Medulla oblongata (tissue), 1 donor: ENCODE results near the gene SPHK1.
A peak's percentile ranks its signal among the peaks of the same experiment; 100 is the strongest.

ENCODE experiments used
- DNase-seq: peaks from one replicate; pipeline ENCODE4 v3.0.0-alpha.2; 2015; ENCODE audit errors: extremely low spot score

The SPHK1 gene

GRCh38 chr17:76384987-76385891 lies 830 bp downstream of the SPHK1 start:
- no peak for DNase-seq

GRCh38 chr17:76385892-76386786 lies 1.7 kb downstream of the SPHK1 start:
- DNase-seq, result peak; percentile 60

GRCh38 chr17:76386966-76387765 lies 2.8 kb downstream of the SPHK1 start:
- DNase-seq, result no peak

- no peak for DNase-seq
Measured at GRCh38 chr17:76388966-76389888, 4.8 kb downstream of the SPHK1 start.

- DNase-seq, result no peak
Measured at GRCh38 chr17:76390003-76390421, 5.6 kb downstream of the SPHK1 start.

DNA sequence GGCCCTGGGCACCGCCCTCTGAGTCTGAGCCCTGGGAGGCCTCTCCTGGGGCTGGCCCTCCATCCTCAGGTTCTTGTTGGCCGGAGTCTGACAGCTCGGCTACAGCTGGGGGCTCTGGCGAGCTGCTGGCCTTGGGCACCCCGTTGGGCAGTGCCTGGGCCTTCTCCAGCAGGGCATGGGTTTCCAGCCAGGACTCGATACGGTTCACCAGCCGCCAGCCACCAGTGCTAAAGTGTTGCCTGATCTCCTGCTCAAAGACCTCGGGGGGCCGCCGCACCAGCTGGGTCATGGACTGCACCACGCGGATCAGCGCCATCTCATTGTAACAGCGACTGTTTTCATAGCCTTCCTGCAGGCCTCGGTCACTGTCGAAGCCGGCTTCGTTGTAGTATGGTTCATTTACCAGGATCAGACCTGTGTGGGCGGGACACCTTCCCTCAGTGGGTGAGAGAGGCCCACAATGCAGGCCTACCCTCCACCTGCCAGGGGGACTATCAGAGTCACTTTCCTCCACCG lies 6.8 kb downstream of the SPHK1 start:
- DNase-seq, result no peak

- DNase-seq, result no peak
Measured at GRCh38 chr17:76394166-76394565, 9.8 kb downstream of the SPHK1 start.

DNA sequence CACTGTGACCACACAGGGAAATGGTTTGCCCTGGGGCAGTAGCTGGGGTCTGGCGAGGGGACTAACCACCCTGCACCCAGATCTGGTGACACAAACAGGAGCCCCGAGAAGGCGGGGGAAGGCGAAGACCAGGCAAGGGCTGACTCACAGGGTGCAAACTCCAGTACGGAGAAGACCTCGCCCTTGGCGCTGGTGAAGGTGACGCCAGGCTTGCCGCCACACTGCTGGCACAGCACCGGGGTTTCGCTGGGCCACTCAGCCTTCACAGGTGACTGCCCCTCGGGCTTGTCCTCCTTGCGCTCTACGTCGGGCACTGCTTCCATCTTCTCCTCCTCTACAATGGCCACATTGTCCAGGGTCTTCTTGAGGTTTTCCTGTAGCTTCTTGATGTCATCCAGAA lies 11.6 kb downstream of the SPHK1 start:
- DNase-seq, result no peak

DNA sequence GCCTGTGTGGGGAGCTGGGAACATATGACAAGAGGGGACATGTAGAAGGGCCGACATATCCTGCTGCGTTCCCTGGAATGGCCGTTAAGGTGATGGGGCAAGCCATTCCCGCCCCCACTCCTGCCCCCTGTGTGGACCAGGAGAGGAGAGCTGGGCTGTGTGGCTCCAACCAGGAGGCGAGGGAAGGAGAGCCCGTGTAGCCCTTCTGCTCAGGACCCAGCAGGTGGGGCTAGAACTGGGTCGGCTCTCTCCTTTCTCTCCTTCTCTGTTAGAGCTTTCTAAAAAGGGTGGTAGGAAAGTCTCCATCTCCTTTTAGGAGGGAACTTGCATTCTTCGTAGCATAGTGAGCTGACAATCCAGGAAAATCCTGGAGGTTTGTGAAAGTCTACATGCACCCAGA lies 12.8 kb downstream of the SPHK1 start:
- DNase-seq, result no peak

DNA sequence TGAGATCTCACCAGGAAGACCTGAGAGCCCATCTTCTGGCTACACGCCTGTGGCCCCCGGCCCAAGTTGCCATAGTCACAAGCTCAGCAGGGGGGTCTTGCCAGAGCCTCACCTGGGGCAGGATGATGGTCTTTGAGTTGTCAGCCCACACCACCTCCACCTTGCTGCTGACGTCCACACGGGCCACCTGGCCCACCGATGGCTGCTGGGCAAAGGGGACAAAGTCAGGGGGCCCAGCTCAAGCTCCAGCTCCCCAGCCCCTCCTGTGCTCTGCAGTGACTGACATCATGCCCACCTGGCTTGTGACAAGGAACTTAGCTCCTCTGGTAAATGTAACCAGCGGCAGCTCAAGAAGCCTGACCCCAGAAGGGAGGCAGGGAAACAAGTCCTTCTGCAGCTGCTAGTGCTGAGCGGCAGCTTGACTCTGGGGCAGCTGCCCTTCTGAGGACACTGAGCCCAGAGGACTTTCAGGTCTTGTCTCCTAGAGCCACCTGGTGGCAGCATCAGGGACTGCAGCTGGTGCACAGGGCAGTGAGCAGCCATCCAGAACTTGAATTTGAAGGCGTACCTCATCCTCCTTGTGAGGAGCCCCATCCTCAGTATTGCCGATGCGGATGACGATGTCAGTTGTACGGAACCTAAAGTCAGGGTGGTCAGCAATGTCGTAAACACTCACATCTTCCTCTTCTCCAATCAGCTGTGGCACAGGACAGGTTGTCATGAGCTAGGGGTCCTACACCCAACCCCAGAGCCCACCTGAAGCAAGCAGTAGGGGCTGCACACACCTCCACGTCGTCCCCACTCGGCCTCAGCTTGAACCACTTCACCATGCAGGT lies 13.5 kb downstream of the SPHK1 start:
- DNase-seq, result peak; percentile 95

DNA sequence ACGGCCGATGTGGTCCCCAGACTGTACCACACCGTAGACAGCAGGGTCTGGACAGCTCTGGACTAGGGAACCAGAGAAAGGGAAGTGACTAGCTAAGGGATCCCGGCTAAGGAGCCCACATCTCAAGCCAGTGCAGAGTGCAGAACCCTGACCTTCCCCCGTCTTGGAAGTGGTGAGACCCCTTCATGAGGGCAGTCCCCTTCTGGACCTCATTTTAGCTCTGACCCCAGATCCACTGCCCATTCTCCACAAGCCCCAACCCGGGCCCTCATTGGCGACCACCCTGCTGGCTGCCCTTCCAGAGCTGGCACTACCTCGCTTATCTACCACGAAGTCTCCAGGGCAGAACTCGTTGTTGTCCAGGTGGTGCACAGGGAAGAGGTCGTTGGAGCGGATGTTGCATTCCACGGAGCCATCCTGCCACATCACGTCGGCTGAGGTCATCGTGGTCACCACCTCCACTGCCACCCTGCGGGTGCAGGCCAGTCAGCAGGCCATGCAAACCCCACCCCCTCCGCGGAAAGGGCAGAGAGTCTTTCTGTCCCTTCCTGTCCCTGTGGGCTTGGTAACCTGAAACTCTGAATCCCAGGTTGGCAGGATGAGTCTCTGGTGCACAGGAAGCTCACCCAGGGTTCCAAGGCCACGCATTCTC lies 14.2 kb downstream of the SPHK1 start:
- no peak for DNase-seq

GRCh38 chr17:76399175-76400172 lies 15.1 kb downstream of the SPHK1 start:
- DNase-seq, result no peak

GRCh38 chr17:76402711-76403110 lies 18.3 kb downstream of the SPHK1 start:
- DNase-seq, result no peak

GRCh38 chr17:76404256-76404655 lies 19.8 kb downstream of the SPHK1 start:
- DNase-seq, result no peak

DNA sequence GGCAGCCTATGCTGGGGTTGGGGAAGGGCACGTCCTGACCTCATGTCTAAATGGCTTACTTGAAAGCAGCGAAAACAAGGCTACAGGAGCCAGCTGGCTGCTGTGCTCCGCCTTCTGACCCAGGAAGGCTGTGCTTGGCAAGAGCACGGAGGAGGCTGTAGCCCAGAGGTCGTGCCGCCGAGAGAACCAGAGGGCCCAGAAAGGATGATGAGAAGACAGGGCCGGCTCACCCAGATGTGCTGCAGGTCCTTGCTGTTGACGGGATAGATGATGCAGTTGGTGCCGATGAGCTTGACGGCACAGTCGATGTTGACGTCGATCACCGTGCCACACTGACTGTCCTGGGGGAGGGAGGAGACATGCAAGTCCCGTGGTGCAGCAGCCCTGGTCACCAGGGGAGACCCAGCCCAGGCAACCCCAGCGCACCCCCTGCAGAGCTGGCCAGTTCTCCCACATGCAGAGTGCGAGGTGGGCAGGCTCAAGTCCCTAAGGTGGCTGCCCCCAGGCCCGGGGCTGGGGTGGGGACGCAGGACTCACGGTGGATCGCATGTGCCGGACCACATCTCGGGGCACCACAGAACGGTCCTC lies 20.7 kb downstream of the SPHK1 start:
- no peak for DNase-seq

DNA sequence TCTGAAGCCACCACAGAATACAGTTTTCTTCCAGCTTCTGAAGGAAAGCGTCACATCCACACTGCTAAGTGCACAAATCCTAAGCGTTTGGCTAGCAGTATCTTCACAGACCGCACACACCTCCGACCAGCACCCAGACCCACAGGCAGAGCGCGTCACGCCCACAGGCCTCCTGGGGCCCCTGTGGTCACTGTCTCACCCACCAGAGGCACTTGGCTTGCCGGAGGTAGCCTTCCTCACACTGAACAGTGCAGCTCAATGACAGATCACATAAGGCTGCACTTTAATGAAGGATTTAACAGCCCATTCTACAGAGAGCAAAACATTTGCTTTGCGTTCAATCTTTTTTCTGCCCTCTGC lies 21.2 kb downstream of the SPHK1 start:
- no peak for DNase-seq

DNA sequence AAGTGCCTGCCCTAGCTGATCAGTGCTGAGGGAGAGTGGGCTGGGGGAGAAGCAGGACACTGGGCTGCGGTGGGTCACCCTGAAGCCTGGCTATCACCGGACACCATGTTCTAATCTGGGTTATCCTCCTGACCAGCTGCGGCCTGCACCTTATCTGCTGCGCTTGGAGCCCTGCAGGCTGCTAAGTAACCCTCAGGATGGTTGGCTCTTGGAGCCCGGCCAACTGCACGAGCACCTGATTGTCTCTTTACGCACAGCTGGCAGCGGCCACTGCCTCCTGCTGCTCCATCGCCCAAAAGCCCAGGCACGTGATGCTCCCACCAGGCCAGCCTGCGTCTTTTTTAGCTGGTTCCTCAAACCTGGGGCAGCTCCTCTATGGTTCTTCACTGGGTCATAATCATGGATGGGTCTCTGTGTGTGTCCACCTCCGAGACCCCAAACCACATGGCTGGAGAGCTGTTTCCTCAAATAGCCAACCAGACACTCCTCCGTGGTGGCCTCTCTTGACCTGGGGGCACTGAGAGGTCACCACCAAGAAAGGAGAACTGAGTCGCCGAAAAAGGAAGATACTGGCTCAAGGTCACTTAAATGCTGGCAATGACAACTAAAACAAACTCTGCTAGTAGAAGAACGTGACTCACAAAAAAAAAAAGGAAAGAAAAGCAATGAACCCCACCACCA lies 21.7 kb downstream of the SPHK1 start:
- DNase-seq, result no peak
